Stimulated activated CD4-positive, alpha-beta T cell treated with anti-CD3 and anti-CD28 coated beads, Interleukin-2, amount 100 ng/mL, for 48 hours (primary cell): ENCODE data around the gene UBE2F.
"Not testable (repeated sequence)": the region's sequence is repeated elsewhere in the genome, so short reads cannot be mapped to it uniquely, and the experiment has no call there.

Source experiments
- DNase-seq, 2 donors: peaks; one replicate each; pipeline ENCODE4 v3.0.0-alpha.2; 2020

The UBE2F gene

DNA sequence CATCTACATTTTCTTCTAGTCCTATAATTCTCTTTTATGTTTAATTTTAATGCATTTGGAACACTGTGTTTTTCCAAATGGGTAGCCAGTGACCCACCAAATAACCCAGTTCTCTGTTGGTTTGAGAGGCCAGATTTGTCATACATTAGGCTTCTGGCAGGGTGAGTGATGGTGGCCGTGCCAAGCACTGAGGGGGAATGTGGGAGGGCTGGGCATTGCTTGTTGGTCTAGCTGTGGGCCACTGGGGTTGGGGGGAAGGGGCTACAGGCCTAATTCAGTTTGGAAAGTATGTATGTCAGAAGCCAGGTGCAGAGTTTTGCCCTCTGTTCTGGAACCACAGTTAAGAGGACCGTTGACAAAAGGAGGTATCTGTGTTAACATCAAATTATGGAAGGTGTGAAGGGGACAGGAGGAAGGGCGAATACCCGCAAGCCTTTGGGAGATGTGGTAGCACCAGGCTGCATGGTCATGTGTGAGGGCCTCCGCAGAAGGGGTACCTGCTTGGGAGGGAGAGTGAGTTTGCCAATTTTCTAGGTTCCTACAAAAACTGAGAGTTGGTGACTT, 55.9 kb downstream of the UBE2F start:
- DNase-seq = no peak

DNA sequence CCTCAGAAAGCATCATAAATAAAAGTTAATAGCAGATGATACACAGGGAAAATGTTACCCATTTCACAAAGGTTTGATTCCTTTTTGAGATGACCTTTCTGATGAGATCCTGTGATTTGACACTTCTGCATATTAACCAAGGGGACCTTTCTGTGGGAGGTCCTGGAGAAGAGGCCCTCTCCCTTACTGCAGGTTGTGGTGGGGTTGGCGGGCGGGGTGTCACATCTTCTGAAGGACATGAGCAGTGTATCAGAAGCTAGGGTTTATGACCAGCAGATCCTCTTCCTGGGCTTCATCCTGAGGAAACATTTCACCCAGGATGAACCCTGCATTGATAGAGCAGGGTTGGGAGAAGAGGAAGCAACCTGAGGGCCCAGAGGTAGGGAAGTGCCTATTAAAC, 56.8 kb downstream of the UBE2F start:
- DNase-seq = no peak

DNA sequence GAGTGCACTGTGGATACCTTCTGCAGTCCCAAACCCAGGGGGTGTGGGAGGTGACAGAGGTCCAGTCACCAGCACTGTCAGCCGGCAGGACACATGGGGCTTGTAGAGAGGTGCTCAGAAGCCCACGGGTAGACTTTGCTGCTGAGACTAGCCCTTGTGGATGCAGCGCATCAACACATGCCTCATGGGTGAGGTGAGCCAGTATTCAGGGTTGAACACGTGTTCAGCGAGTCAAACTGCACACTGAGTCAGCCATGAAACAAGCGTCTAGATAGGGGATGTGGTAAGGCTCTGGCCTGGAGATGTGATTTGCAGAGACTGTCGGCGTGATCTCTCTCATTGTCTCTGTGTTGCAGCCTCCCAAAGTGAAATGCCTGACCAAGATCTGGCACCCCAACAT, 58.2 kb downstream of the UBE2F start:
- DNase-seq = peak; percentile 13 to 27

DNA sequence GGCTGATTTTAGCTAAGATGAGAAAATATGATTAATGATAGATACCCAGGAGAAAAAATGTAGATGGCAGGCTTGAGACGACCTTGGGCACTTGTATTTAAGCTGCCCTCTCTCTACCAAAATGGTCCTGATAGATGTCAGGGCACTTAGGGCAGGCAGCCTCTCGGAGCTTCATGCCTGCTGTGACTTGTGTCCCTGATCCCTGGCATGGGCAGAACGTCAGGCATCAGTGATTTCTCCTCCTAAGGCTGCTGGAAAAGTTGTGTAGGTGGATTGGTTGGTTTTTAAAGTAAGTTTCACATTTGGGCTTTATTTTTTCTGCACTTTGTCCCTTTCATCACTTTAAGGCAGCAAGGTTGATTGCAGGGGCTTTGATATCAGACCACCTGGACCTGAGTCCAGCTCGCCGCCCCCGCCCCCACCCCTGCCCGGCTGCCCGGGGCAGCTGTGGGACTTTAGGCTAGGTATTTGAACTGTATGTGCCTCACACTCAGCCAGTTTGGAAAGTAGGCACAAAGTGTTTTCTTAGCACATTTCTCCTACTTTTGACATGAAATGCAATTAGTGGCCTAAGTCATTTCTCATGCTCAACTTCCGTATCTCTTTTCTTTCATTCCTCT, 59.0 kb downstream of the UBE2F start:
- DNase-seq = no peak

DNA sequence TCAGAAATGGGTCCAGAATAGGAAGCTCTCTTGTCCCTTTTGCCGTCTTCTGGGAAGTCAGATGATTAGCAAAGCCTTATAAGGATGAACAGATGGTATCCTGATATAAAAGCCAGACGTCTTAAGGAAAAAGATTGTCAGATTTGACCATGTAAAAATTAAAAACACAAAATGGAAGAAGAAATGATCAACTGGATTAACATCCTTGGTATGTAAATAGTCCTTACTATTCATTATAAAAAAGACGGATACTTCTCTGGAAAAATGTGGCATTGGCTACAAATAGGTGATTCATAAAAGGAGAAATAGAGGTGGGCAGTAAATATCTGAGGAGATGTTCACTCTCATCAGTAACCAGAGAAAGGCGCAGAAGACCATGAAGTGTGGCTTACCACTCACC, 60.2 kb downstream of the UBE2F start:
- no peak for DNase-seq

DNA sequence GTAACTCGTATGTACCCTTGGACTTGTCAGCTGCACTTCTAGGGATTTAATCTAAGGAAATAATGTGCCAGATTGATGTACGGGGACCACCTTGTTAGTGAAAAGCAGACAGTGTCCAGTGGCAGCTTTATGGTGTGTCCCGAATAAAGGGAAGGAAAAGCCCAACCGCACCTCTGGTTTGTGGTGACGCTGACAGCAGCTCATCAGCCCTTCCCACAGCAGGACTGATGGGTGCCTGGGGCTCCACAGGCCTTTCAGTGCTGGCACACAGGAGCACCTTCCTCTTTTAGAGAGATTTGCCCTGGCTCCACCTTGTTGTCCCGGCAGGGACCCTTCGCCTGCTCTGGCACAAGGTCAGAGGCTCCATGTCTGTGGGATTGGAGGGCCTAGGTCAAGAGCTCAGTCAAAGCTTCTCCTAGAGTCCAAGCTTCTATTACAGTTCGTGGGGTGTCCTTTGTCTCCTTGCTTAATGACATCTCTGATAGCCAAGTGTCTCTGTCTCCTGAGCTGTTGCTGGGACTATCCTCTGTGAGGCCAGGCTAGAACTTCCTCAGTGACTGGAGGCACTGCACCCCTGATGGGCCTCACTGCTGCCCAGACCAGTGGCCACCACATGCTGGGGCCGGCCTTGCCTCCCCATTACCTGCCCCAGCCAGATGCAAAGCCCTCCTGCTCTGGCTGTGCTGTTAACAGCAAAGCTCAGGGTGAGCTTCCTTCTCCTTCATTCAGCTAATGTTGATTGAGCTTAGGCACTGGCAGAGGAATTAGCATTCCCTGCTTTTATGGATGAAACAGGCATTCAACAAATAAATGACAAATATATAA, 61.0 kb downstream of the UBE2F start:
- DNase-seq = no peak

DNA sequence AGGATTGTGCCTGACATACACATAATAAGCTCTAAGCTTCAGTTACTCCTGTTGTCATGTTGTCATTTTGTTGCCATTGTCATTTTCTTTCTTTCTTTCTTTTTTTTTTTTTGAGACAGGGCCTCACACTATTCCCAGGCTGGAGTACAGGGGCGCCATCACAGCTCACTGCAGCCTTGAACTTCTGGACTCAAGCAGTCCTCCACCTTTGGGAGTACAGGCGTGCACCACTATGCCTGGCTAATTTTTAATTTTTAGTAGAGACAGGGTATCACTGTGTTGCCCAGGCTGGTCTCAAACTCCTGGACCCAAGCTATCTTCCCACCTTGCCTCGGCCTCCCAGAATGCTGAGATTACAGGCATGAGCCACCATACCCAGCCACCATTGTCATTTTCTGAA, 63.0 kb downstream of the UBE2F start:
- no peak for DNase-seq

DNA sequence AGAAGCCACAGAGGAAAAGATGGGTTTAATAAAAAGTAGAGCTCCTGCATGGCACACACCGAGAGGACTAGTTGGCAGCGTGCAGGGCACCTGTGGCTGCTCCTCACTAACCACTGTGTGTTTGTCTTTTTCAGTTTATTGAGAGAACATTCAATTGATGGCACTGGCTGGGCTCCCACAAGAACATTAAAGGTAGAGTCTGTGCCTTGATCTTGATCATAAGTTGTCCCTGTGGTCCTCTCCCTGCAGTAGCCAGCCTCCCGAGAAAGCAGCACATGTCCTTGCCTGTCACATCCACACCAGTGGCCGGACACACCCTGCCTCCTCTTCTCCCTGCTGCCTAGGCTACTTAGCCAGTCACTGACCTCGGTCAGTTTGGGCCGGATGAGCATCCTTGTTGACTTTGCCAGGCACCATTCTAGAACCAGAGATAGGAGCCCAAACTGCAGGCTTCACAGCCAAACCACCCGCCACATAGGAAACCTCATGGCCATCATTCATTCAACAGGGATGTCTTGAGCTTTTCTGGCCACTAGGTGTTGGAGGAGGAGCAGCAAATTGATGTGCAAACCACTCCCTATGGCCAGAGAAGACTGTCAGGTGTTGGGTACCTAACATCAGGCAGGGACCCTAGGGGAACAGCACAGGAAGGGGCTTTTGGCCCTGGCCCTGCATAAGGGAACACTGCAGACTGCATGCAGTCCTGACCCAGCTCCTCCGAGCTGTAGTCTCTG, 63.8 kb downstream of the UBE2F start:
- DNase-seq = no peak

DNA sequence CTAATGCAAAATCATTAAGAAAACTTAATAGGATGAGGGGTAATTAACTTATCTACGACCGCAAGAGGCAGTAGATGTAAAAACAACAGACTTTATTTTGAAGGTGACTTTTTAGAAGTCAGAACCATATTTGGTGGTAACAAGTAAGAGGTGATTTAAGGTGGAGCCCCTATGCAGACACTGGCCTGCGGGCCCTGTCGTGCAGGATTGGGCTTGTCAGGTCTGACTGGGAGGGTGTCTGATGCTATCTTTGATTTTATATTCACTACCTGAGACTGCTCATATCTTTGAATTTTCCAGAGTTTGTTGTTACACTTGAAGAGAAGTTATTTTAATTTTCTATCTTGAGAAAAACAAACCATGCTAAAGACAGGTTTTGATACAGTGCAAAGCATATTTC, 64.9 kb downstream of the UBE2F start:
- no peak for DNase-seq

DNA sequence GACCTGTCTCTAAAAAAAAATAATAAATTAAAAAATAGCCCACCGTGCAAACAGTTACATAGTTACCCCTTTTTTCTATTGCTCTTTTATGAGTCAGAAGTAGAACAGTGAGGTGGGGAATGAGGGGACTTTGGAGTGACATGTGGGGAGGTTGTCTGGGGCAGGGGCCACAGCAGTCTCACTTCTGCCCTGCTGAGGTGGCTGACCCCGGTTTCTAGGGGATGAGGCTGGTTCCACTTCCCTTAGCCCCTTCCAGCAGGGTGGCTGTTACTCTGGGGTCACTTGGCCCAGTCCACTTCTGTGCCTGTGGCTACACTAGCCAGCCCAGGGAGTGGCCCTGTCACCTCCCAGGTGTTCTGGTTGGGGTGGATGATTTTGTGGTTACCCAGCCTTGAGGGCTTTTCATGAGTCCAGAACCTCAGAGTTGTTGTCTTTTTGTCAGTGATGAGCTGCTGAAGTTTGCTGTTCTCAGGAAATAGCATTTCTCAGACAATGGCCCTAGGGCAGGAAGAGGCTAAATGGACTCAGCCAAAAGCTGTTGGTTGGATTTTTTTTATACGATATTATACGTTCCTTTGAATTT, 66.0 kb downstream of the UBE2F start:
- no peak for DNase-seq

DNA sequence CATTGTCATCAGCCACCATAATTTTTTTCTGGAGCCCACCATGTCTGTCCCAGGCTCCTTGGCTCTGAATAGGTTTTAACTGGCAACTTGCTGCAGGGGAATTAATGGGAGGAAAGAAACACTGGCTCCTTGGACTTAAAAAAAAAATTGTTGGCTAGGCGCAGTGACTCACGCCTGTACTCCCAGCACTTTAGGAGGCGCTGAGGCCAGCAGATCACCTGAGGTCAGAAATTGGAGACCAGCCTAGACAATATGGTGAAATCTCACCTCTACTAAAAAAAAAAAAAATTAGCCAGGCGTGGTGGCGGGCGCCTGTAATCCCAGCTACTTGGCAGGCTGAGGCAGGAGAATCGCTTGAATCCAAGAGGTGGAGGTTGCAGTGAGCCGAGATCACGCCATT, 67.2 kb downstream of the UBE2F start:
- not testable (repeated sequence) for DNase-seq

DNA sequence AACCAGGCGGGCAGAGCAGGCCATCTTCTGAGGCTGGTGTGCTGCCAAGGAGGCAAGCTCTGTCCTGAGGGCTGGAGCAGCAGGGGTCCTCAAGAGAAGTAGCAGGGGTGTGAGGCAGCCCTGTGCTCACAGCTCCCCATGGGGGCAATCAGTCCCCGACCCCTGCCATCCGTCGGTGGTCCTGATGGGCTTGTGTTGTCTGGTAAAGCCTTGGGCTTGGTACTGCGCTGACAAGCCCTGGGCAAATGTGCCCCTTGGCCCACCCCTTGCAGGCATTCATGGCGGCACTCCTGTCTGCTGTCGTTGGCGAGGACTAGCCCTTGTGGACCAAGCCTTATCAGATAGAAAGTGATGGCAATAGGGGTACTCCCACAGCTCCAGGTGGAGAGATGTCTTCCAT, 71.4 kb downstream of the UBE2F start:
- DNase-seq = no peak

DNA sequence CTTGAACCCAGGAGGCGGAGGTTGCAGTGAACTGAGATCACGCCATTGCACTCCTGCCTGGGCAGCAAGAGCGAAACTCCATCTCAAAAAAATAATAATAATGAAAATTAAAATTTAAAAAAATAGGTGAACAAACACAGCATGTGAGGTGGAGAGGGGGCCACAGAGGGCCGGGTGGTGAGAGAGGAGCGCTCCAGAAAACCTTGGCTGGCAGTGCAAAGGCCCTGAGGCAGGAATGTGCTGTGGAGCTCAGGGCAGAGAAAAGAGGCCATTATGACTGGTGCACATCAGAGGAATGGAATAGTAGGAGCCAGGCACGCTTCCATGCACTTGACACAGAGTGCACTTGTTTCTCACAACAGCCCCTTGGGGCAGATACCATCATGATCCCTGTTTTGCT, 72.3 kb downstream of the UBE2F start:
- DNase-seq = no peak

DNA sequence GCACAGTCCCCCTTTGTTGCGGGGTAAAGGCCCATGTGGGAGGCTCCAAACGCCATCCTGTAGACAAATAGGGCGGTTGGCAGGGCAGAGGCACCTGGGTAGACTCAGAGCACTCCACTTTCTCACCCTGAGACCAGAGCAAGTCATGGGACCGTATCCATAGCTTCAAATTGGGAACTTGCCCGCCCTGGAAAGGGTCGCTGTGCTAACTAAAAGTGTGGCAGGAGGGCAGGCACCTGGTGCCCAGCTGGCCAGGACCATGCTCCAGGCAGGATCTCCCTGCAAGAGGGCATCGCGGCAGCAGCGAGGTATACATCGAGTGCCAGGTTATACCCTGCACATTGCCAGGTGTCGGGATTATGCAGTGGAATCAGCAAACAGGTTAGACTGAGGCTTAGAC, 73.2 kb downstream of the UBE2F start:
- no peak for DNase-seq

DNA sequence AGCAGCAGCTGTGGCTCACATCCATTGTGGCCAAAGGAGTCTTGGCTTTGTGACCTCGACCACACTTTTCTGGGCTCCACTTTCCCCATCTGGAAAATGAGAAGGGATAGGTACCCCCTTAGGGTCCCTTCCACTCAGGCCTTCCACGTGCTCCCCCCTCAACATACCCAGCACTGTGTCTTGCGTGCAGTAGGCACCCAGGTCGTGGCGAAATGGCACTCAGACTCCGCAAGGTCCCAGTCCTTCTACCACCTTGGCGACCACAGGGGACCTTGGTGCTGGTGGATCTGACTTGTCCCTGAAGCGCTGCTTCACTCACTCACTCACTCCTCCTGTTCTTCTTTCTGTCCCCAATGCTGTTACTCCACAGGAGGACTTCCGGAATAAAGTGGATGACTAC, 74.1 kb downstream of the UBE2F start:
- DNase-seq = no peak

DNA sequence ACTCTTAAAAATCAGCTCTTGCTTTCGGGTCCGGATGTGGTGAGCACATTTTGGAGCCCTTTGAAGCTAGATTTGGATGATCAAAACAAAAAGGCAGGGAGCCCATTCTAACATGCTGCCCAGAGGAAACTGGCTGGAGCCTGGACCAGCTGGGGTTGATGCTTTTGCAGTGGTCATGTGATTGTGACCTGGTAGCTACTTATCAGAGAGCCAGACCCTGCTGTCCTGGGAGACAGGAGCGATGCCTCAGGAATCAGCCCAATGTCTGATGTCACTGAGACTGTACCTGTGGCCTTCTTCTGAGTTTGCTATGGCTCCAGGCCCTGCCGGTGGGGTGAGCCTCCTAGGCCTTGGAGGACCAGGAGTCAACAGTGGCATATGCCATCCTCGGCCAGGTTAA, 75.3 kb downstream of the UBE2F start:
- DNase-seq = no peak

DNA sequence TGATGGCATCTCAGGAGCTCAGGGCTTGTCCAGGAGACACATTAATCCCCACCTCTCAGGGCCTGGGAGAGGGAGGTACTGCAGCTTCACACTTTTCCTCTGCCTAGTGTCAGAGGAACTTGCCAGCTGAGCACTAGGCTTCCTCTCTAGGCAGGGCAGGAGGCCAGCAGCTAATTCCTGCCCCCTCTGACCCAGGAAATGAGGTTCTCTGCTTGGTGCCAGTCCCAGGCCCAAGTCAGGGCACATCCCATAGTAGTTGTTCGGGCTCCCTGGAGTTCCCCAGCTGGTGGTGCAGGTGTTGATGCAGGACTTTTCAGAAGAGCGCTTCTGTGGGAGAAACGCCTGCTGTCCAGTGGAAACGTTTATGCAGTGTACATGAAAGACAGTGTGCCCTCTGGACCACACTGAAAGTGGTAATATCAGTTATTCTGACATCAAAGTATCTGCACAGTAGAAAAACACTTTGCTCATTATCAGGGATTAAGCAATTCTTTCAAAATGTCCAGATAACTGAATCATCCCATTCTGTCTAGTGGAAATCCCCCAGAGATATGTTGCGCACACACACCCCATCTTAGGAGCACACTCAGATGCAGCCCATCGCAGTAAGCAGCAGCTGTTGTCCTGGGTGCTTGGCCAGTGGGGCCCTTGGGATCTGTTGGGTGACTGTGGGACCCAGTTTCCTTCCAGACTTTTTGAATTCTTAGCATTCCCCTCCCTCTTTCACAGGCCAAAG, 76.2 kb downstream of the UBE2F start:
- no peak for DNase-seq

DNA sequence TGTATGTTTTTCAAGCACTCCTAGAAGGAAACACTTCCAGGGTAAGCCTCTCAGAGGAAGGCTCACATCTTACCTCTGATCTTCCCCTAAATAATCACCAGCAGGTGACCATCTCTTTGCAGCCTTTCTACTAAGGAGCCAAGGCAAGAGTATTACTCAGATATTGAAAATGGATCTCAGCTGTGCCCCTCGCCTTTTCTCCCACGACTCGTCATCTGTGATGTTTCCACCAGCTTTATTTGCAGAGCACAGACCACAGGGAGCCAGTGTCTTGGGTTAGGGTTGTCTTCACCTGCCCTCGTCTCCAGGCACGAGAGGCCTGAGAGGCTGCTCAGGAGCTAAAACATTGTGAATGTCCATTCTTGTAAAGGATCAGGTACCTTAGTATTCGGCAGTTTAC, 77.0 kb downstream of the UBE2F start:
- DNase-seq = no peak

DNA sequence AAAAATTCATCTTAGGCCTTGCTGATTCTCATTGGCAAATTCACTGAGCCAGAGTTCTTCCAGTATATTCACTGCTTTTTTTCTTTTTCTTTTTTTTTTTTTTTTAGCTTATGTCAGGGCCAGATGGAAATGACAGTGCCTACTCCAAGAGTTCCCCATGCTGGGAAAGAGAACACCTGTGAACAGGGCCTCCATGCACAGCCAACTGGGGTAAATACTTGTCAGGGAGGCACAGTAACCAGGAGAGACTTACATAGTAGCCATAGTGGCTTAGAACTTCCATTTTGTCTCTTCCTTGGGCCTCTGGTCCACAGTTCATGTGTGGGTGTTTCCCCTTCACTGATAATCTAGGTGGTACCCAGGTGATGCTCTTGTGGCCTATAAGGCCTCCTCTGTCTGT, 78.8 kb downstream of the UBE2F start:
- no peak for DNase-seq

DNA sequence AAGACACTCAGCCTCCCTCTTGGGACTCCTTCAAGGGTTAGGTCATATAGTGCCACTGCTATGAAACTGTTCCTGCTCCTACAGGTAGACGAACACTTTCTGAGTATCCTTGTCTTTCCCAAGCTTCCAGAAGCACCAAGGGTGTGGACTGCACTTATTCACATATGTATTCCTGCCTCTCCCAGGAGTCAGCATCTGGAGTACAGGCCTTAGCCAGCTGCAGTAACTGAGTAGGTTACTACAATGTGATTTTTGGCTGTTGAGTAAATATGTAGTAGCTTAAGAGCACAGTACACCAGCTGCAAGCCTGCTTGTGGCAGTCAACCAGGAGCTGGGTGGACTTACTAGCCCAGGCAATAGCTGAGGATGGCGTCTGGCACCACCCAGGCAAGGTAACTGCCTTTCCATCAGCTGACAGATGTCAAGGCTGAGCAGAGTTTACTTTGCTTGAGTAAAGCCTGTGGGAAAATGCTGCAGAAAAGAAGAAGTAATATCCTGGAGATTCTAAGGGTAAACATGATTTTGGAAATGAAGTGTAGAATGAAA, 80.0 kb downstream of the UBE2F start:
- no peak for DNase-seq

DNA sequence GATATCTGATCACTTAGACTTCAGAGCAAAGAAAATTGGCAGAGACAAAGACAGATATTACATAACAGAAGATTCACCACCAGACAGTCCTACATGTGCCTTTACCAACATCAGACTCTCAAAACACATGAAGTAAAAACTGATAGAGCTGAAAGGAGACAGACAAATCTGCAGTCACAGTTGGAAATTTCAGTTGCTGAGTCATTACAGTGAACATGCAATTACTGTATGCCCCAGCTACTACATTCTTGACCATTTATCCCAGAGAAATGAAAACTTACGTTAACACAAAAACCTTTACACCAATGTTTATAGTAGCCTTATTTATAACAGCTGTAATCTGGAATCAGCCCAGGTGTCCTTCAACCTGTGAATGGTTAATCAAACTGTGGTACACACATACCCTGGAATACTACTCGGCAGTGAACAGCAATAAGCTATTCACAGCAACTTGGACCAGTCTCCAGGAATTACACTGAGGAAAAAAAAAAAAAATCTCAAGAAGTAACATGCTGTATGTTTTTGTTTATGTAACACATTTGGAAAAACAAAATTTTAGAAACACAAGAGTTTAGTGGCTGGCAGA, 86.5 kb downstream of the UBE2F start:
- DNase-seq = no peak

DNA sequence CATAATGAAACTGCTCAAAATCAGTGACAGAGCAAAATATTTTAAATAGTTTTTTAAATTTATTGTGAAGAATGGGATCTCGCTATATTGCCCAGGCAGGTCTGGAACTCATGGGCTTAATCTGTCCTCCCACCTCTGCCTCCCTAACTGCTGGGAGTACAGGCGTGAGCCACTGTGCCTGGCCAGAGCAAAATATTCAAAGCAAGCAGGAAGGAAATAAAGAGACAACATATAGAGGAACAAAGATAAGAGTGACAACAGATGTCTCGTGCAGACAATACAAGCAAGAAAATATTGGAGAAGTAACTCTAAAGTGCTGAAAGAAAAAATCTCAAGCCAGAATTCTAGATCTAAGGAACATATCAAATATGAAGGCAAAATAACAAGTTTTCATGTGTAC, 89.0 kb downstream of the UBE2F start:
- no peak for DNase-seq
